GM20000 (cell line): ENCODE results near the gene PTPN14.
"Not testable (repeated sequence)": the region's sequence is repeated elsewhere in the genome, so short reads cannot be mapped to it uniquely, and the experiment has no call there.

Experiments
- DNase-seq: peaks from one replicate; pipeline ENCODE4 v3.0.0; 2012; ENCODE audit warnings: low spot score
- CTCF ChIP-seq: IDR thresholded peaks from 2 replicates; pipeline ENCODE4 v1.5.1; 2012; ENCODE audit warnings: mild to moderate bottlenecking, control low read depth; ENCODE audit errors: extremely low read depth, missing control alignments

PTPN14 gene

GRCh38 chr1:214551436-214552173 lies at the start of gene PTPN14:
Gene PTPN14, minus strand, starts transcription at chr1:214551602. Its CDS starts 86,799 bp downstream, at chr1:214464803.
- DNase-seq: peak; percentile 78
- TF ChIP-seq CTCF: no peak

GRCh38 chr1:214593158-214593557 lies 41.8 kb upstream of the PTPN14 start:
- TF ChIP-seq CTCF: no peak
- no peak for DNase-seq

GRCh38 chr1:214591918-214592317 lies 40.5 kb upstream of the PTPN14 start:
- DNase-seq: not testable (repeated sequence)

GRCh38 chr1:214590696-214591095 lies 39.3 kb upstream of the PTPN14 start:
- DNase-seq: no peak
- no peak for TF ChIP-seq CTCF

GRCh38 chr1:214588963-214589597 lies 37.7 kb upstream of the PTPN14 start:
- no peak for TF ChIP-seq CTCF
- no peak for DNase-seq

- no peak for TF ChIP-seq CTCF
- DNase-seq: no peak
Observed at GRCh38 chr1:214587165-214587564, 35.8 kb upstream of the PTPN14 start.

GRCh38 chr1:214586621-214587020 lies 35.2 kb upstream of the PTPN14 start:
- no peak for TF ChIP-seq CTCF
- no peak for DNase-seq
